ENCODE results near the gene CDH23. TPM values are rescaled to one million over a fixed set of nuclear protein-coding genes. Genes with fewer than 3 reads are reported as not detected.

The CDH23 gene
- total and polyA plus RNA-seq, 9 of the 15 experiments (the other 6 are each of a cell fraction or from before 2014, with no cell fraction given) = 0.18 to 1.2 (median 0.47) TPM

GRCh38 chr10:71713135-71714030 lies 316.7 kb downstream of the CDH23 start (continued):
- TF ChIP-seq THRB (CRISPR knock-in tag; conservative IDR thresholded peaks at IDR 0.05) (0 out of 2 replicates have a peak, but pooled peaks have one; percentile 41), MYNN (IDR thresholded peaks at IDR 0.05) (no peak), MYNN (CRISPR knock-in tag; IDR thresholded peaks at IDR 0.05) (no peak), SIN3A (IDR thresholded peaks at IDR 0.05; ENCODE audit: borderline replicate concordance in 2 of 2, control insufficient read depth in 1 of 2, low read depth in 2 of 2, low read length in 2 of 2) (no peak), SAP30 (IDR thresholded peaks at IDR 0.05; ENCODE audit: borderline replicate concordance, insufficient read depth, low read depth, low read length, poor library complexity, severe bottlenecking) (no peak), PPARD (CRISPR knock-in tag; IDR thresholded peaks at IDR 0.05) (no peak), STAT5B (CRISPR knock-in tag; IDR thresholded peaks at IDR 0.05) (no peak), DDX20 (tag; IDR thresholded peaks at IDR 0.05; ENCODE audit: low read depth) (no peak), IRF1 (CRISPR knock-in tag; IDR thresholded peaks at IDR 0.05; ENCODE audit: borderline replicate concordance) (no peak), HEY1 (CRISPR knock-in tag; IDR thresholded peaks at IDR 0.05; ENCODE audit: borderline replicate concordance) (no peak), REST (IDR thresholded peaks at IDR 0.05; ENCODE audit: borderline replicate concordance) (peak; percentile 10; the same call in 1 of the 2 replicates), REST (CRISPR knock-in tag; IDR thresholded peaks at IDR 0.05; ENCODE audit: low read depth) (no peak), SMAD2 (IDR thresholded peaks at IDR 0.05; ENCODE audit: low read depth, low read length) (no peak), PRMT5 (CRISPR knock-in tag; IDR thresholded peaks at IDR 0.05) (no peak), USF2 (CRISPR knock-in tag; IDR thresholded peaks at IDR 0.05) (no peak), XRCC3 (IDR thresholded peaks at IDR 0.05) (no peak)
